Anterior cingulate cortex (tissue), 58 donors: ENCODE data around the gene C19orf33.
A peak's percentile ranks its signal among the peaks of the same experiment; 100 is the strongest.
"Not testable (repeated sequence)": the region's sequence is repeated elsewhere in the genome, so short reads cannot be mapped to it uniquely, and the experiment has no call there.

ENCODE experiments used
- DNase-seq, 58 donors: peaks; one replicate each; lab custom pipeline; 2025; lab: John Stamatoyannopoulos, UW

Gene C19orf33

DNA sequence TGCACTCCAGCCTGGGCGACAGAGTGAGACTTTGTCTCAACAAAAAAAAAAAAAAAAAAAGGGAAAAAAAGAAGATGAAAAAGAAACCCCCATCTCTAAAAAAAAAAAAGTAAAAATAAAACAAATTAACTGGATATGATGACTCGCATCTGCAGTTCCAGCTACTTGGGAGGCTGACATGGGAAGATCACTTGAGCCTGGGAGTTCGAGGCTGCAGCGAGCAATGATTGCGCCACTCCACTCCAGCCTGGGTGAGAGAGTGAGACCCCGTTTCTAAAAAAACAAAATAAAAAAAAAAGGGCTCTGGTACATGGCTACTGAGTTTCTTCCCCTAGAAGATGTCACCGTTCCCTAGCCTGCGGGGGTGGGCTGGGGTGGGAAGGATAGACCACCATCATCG lies 29.2 kb downstream of the C19orf33 start:
- no peak for DNase-seq

DNA sequence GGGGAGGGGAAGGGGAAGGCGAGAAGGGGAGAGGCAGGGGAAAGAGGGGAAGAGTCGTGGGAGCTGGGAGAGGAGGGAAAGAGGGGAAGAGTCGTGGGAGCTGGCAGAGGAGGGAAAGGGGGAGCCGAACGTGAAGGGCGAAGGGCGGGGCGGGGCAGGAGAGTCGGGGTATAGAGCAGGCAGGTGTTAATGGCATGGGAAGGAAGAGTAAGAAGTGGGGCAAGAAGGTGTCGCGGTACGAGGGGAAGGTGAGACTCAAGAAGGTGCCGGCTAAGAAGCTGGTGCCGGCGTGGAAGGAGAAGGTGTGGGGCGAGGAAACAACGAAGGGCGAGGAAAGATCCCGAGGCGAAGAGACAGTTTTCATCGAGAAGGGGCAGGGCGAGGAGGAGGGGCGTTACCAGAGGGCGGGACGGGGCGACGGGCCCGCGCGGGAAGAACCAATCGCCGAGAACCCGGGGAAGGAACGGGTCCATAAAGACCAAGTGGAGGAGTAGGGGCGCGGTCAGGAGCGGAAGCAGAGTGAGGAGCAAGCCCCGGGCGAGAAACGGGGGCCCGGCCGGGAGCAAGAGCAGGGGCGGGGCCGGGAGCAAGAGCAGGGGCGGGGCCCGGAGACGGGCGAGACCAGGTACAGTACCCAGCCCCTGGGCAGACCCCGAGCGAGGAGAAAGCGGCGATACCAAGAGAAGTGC lies 32.0 kb downstream of the C19orf33 start:
- peak; percentile 50 to 98 (median 91) for DNase-seq

DNA sequence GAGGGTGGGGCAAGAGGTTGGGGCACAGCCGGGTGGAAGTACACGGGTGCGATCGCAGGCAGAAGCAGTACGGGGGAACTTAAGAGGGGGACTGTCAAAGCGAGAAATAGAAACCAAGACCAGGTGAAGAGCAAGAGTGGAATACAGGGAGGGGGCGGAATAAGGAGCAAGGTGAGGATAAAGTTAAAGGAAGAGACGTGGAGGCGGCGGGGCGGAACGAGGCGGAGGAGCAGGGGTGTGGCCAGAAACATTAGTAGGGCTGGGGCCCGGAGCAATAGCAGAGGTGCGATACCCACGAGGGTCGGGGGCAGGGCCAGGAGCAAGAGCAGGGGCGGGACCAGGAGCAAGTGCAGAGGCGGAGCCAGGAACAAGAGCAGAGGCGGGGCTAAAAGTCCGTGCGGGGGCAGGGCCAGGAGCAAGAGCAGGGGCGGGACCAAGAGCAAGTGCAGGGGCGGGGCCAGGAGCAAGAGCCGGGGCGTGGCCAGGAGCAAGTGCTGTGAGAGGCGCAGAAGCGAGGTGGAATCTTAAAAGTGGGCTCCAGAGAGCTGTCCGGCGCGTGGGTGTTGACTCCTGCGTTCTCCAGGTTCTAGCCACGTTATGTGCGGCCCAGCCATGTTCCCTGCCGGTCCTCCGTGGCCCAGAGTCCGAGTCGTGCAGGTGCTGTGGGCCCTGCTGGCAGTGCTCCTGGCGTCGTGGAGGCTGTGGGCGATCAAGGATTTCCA lies 32.7 kb downstream of the C19orf33 start:
- peak in 57 of 58 donors; percentile 19 to 95 (median 82) for DNase-seq

DNA sequence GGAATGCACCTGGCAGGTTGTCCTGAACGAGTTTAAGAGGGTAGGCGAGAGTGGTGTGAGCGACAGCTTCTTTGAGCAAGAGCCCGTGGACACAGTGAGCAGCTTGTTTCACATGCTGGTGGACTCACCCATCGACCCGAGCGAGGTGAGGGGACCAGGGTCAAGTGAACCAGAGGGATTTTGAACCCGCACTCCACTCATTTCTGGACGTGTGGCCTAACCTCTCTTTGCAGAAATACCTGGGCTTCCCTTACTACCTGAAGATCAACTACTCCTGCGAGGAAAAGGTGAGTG lies 33.3 kb downstream of the C19orf33 start:
- peak in 1 of 58 donors; percentile 57 for DNase-seq

DNA sequence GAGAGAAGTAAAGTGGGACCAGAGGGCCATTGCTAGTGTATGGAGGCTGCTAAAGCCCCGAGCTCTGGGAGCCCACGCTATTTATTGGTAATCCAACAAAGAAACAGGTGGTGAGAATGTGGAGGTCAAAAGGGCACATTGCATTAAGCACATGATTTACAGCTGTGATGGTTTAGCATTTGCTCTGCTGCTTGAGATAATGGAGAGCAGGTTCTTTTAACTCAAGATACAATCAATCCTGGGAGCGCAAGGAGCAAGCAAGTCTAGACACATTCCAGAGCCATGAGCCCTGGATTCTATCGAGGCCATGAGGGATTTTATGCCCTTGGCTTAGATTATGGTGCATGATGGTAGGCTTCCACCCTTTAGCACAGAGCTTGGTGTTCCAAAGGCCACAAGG lies 35.0 kb downstream of the C19orf33 start:
- not testable (repeated sequence) for DNase-seq

DNA sequence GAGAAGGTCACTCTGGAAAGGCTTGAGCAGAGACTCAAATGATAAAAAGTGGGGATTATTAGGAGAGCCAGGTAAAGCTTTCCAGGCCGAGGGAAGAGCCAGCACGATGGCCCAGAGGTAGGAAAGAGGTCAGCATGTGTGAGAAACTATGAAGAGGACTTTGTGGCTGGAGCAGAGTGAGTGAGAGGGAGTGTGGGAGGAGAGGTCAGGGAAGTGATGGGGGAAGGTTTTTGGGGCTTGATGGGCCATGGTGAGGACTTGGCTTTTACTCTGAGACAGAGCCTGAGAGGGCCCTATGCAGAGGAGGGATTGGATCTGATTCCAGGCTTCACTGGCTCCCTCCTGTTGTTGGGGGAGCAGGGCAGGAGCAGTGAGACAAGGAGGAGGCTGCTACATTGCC lies 36.9 kb downstream of the C19orf33 start:
- no peak for DNase-seq

DNA sequence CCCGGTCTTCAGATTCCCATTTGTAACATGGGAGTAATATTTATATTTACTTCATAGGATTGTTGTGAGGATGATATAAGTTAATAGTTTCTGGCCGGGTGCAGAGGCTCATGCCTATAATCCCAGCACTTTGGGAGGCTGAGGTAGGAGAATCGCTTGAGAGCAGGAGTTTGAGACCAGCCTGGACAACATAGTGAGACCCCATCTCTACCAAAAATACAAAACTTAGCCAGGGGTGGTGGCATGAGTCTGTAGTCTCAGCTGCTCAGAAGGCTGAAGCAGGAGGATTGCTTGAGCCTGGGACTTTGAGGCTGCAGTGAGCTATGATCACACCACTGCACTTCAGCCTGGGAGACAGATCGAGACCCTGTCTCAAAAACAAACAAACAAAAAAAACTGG lies 42.8 kb downstream of the C19orf33 start:
- DNase-seq = no peak

DNA sequence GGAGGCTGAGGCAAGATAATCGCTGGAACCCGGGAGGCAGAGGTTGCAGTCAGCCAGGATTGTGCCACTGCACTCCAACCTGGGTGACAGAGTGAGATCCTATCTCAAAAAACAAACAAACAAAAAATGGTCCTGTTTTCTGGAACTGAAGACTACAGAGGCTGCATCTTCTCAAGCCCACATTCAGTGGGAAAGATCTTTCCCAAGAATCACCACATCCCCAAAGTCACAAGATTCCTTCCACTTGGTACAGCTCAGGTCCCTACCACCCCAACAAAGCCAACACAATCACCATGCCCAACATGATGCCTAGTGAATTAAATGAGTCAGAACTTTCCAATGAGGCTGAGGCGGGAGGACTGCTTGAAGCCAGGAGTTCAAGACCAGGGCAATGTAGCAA lies 46.8 kb downstream of the C19orf33 start:
- no peak for DNase-seq

DNA sequence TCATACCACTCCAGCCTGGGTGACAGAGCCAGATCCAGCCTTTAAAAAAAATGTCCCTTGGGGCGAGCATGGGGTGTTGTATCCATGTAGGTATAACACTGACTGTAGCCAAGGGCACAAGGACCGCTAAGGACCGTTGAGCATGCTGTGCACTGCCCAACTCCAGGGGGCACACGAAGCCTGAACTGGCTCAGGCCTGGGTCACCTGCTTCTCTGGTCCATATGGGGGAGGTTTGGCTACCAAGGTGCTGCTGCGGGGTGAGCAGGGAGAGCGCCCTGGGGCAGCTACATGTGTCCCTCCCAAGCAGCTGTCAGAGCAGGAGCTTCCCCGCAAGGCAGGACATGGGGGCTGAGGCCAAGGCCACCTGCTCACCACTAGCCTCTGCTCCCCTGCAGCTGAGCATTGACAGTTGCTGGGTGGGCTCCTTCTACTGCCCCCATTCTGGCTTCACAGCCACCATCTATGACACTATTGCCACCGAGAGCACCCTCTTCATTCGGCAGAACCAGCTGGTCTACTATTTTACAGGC lies 47.9 kb downstream of the C19orf33 start:
- DNase-seq = no peak

DNA sequence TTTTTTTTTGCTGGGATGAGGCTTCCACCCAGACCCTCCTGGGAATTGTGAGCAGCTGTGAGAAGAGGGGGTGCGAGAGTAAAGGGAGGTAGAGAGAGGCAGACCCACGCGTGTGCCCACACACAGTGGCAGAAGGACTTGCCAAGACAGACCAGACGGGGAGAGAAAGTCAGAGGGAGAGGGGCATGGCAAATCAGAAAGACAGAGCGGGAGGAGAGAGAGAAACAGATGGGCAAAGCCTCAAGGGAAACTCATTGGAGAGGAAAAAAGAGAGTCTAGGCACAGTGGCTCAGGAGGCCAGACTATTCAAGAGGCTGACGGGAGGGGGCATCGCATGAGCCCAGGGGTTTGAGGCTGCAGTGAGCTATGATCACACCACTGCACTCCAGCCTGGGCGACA lies 48.6 kb downstream of the C19orf33 start:
- DNase-seq = peak in 2 of 58 donors; percentile 2 to 6
